PC-3 (cell line): ENCODE data around the gene TRIM52. TPM values are rescaled to one million over a fixed set of nuclear protein-coding genes. Genes with fewer than 3 reads are reported as not detected.
A peak's percentile ranks its signal among the peaks of the same experiment; 100 is the strongest.

Source experiments
- ATAC-seq: fragments of 200-7000 bp; cut with Tn5 transposase; 2 replicates; pipeline ENCODE4 v1.9.1; 2020; ENCODE audit warnings: mild to moderate bottlenecking, moderate library complexity
- BruUV-seq: library from RNA; stranded (reverse); fragments of 400-500 nt; replicated peaks from 2 replicates; lab custom pipeline; 2021; lab: Mats Ljungman, UMichigan
- CTCF ChIA-PET: fragments of 300-600 bp; sonication (Branson Sonifier 250); formaldehyde crosslinking; loops from one replicate; lab custom pipeline; 2022; ENCODE audit warnings: antibody characterized with exemption; lab: Charles Lee
- POLR2A ChIA-PET: fragments of 300-600 bp; sonication (Branson Sonifier 250); formaldehyde crosslinking; loops from one replicate; lab custom pipeline; 2022; ENCODE audit warnings: antibody characterized with exemption; ENCODE audit not compliant: unreplicated experiment; lab: Charles Lee
- DNase-seq: peaks from one replicate; pipeline ENCODE4 v3.0.0-alpha.2; 2015
- H2AFZ ChIP-seq: fragments of 300-600 bp; sonication (generic); 2 replicates; pipeline ENCODE4 v1.6.0; 2016; ENCODE audit warnings: antibody characterized with exemption, low read length
- H3F3A ChIP-seq: fragments of 300-600 bp; sonication (generic); one replicate; pipeline ENCODE4 v1.6.0; 2017; ENCODE audit warnings: antibody characterized with exemption, low read length, control low read depth, mild to moderate bottlenecking; ENCODE audit not compliant: unreplicated experiment
- H3K27ac ChIP-seq: fragments of 300-600 bp; sonication (generic); 2 replicates; pipeline ENCODE4 v1.5.1; 2016; ENCODE audit warnings: mild to moderate bottlenecking, low read length
- H3K27me3 ChIP-seq: fragments of 300-600 bp; sonication (generic); 2 replicates; pipeline ENCODE4 v1.6.1; 2016; ENCODE audit warnings: low read length, mixed read lengths
- H3K36me3 ChIP-seq: fragments of 300-600 bp; sonication (generic); 2 replicates; pipeline ENCODE4 v1.6.1; 2016; ENCODE audit warnings: low read depth, mixed run types, low read length, mixed read lengths
- H3K4me1 ChIP-seq: fragments of 300-600 bp; sonication (generic); 2 replicates; pipeline ENCODE4 v1.5.1; 2016; ENCODE audit warnings: low read length; ENCODE audit not compliant: insufficient read depth
- H3K4me2 ChIP-seq: fragments of 300-600 bp; sonication (generic); 2 replicates; pipeline ENCODE4 v1.6.0; 2016; ENCODE audit warnings: low read length
- H3K4me3 ChIP-seq: fragments of 300-600 bp; sonication (generic); 2 replicates; pipeline ENCODE4 v1.5.1; 2016; ENCODE audit warnings: mild to moderate bottlenecking, low read length, mixed read lengths
- H3K79me2 ChIP-seq: fragments of 300-600 bp; sonication (generic); 2 replicates; pipeline ENCODE4 v1.6.1; 2017; ENCODE audit warnings: low read length, mixed read lengths
- H3K9ac ChIP-seq: fragments of 300-600 bp; sonication (generic); 2 replicates; pipeline ENCODE4 v1.6.0; 2016; ENCODE audit warnings: mild to moderate bottlenecking, low read length
- H3K9me2 ChIP-seq: fragments of 300-600 bp; sonication (generic); replicated peaks from 2 replicates; pipeline ENCODE4 v1.6.1; 2016; ENCODE audit warnings: mixed run types, low read length, mixed read lengths
- H3K9me3 ChIP-seq: fragments of 300-600 bp; sonication (generic); 2 replicates; pipeline ENCODE4 v1.6.1; 2016; ENCODE audit warnings: low read length, mixed read lengths
- H4K20me1 ChIP-seq: fragments of 300-600 bp; sonication (generic); 2 replicates; pipeline ENCODE4 v1.6.1; 2016; ENCODE audit warnings: low read length, mixed read lengths
- CTCF ChIP-seq: fragments of 300-600 bp; sonication (generic); conservative IDR thresholded peaks from 2 replicates; pipeline ENCODE4 v1.5.1; 2017; ENCODE audit warnings: antibody characterized with exemption, low read depth, mild to moderate bottlenecking, low read length
- EZH2 ChIP-seq: fragments of 300-600 bp; sonication (generic); IDR thresholded peaks from one replicate; pipeline ENCODE4 v1.6.1; 2017; ENCODE audit warnings: antibody characterized with exemption, mild to moderate bottlenecking, low read length; ENCODE audit not compliant: unreplicated experiment
- EZH2phosphoT487 ChIP-seq: fragments of 300-600 bp; sonication (generic); IDR thresholded peaks from 2 replicates; pipeline ENCODE4 v1.6.1; 2018; ENCODE audit warnings: mild to moderate bottlenecking, antibody characterized with exemption, low read length, borderline replicate concordance
- intact Hi-C: fragments of 100-400 bp; cut with micrococcal nuclease; formaldehyde crosslinking; loops from 2 replicates; pipeline ENCODE4 v1.9.0; 2023
- total RNA-seq: library from RNA; depleted of rRNA; stranded (reverse); fragments of >200 nt; gene quantifications from 2 replicates; pipeline ENCODE4 v1.2.3, GENCODE V29; 2014

The TRIM52 gene
- total RNA-seq, 1 experiment from 2014 or later = 4.4 TPM

GRCh38 chr5:181236954-181237641 is 23.8 kb downstream of the TRIM52 start:
- Histone ChIP-seq H3K9me3 (no peaks in the 10 kb centered on the region), H3K9me2 (no peaks in the 10 kb centered on the region), H3K27me3 (no peaks in the 10 kb centered on the region), H3F3A (peaks cover 24% of the 10 kb centered on the region), H3K9ac (no peak overlapping the region), H3K27ac (no peak overlapping the region), H3K79me2 (peaks cover 34% of the 10 kb centered on the region), H3K4me2 (no peak overlapping the region), H3K4me1 (peaks cover 13% of the 10 kb centered on the region), H4K20me1 (peaks cover 57% of the 10 kb centered on the region), H3K36me3 (peaks cover 65% of the 10 kb centered on the region), H3K4me3 (no peak overlapping the region), H2AFZ (no peak overlapping the region)
- no TSS peak for BruUV-seq
- ATAC-seq (no peak), DNase-seq (no peak)
- intact Hi-C loops = no loop called here
- no peak for TF ChIP-seq EZH2phosphoT487
- CTCF ChIA-PET = no interaction called here
- POLR2A ChIA-PET = no interaction called here

DNA sequence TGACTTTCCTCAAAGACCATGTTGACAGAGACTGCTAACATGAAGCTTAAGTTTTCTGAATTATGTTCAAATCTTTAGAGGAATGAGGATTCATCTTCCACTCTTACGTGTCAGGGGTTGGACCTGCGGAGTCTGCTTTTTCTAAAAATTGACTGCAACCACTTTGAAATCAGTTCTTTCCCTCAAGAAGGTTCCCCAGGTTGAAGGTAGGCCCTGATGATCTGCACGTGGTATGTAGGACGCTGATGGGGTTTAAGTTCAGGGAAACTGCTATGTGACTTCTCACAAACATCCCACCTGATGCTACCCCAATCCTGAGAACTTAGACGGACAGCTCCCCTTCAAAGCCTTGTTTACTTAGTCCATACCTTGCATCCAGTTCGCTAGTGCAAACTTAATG is 24.5 kb downstream of the TRIM52 start:
- Histone ChIP-seq H3K4me2 (no peak overlapping the region), H3K9me3 (no peaks in the 10 kb centered on the region), H3F3A (peaks cover 20% of the 10 kb centered on the region), H3K27me3 (no peaks in the 10 kb centered on the region), H3K36me3 (peaks cover 58% of the 10 kb centered on the region), H3K27ac (no peak overlapping the region), H3K4me1 (peaks cover 7% of the 10 kb centered on the region), H3K9me2 (no peaks in the 10 kb centered on the region), H2AFZ (no peak overlapping the region), H3K79me2 (peaks cover 28% of the 10 kb centered on the region), H3K9ac (no peak overlapping the region), H4K20me1 (peaks cover 51% of the 10 kb centered on the region), H3K4me3 (no peak overlapping the region)
- intact Hi-C loops = no loop called here
- no peak for TF ChIP-seq EZH2
- TF ChIP-seq EZH2phosphoT487 = no peak
- TF ChIP-seq CTCF = no peak
- POLR2A ChIA-PET = no interaction called here
- DNase-seq = no peak
- no TSS peak for BruUV-seq
- ATAC-seq = no peak
- CTCF ChIA-PET = no interaction called here

GRCh38 chr5:181235689-181236366 is 25.1 kb downstream of the TRIM52 start:
- Histone ChIP-seq H3K9ac (no peak overlapping the region), H3K27me3 (no peaks in the 10 kb centered on the region), H3F3A (peaks cover 20% of the 10 kb centered on the region), H4K20me1 (peaks cover 44% of the 10 kb centered on the region), H3K4me3 (no peak overlapping the region), H3K4me1 (peaks cover under 1% of the 10 kb centered on the region; the same call in 1 of the 2 replicates), H3K4me2 (no peak overlapping the region), H3K9me2 (no peaks in the 10 kb centered on the region), H3K79me2 (peaks cover 21% of the 10 kb centered on the region), H3K9me3 (no peaks in the 10 kb centered on the region), H3K36me3 (peaks cover 54% of the 10 kb centered on the region), H3K27ac (no peak overlapping the region), H2AFZ (no peak overlapping the region)
- ChIA-PET POLR2A (interaction anchor here (0.7 kb wide), 1 partner anchor 14 kb away, joined by 3 read pairs; no protein-coding TSS in a partner anchor), CTCF (no interaction called here)
- intact Hi-C loops = no loop called here
- peak; percentile 4; the same call in 1 of the 2 replicates for ATAC-seq
- BruUV-seq = no TSS peak
- TF ChIP-seq CTCF (no peak), EZH2 (no peak), EZH2phosphoT487 (no peak)
- no peak for DNase-seq
